ENCODE results near the gene DCC.

- TF ChIP-seq, protein P1, sequence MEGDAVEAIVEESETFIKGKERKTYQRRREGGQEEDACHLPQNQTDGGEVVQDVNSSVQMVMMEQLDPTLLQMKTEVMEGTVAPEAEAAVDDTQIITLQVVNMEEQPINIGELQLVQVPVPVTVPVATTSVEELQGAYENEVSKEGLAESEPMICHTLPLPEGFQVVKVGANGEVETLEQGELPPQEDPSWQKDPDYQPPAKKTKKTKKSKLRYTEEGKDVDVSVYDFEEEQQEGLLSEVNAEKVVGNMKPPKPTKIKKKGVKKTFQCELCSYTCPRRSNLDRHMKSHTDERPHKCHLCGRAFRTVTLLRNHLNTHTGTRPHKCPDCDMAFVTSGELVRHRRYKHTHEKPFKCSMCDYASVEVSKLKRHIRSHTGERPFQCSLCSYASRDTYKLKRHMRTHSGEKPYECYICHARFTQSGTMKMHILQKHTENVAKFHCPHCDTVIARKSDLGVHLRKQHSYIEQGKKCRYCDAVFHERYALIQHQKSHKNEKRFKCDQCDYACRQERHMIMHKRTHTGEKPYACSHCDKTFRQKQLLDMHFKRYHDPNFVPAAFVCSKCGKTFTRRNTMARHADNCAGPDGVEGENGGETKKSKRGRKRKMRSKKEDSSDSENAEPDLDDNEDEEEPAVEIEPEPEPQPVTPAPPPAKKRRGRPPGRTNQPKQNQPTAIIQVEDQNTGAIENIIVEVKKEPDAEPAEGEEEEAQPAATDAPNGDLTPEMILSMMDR (IDR thresholded peaks at IDR 0.05) = no peak
- TF ChIP-seq POLR2A (IDR thresholded peaks at IDR 0.05) = no peak
These were observed 808.1 kb downstream of the DCC start for GRCh38 chr18:53148123-53148522.
